Lower lobe of right lung (tissue), 2 donors: Measurements from ENCODE around the gene SARDH. TPM values are rescaled to one million over a fixed set of nuclear protein-coding genes. Genes with fewer than 3 reads are reported as not detected.
"Not testable (repeated sequence)": the region's sequence is repeated elsewhere in the genome, so short reads cannot be mapped to it uniquely, and the experiment has no call there.

Experiments used
- ATAC-seq, 2 donors: fragments of 200-7000 bp; cut with Tn5 transposase; one replicate each; pipeline ENCODE4 v1.9.1; 2020 to 2022; ENCODE audit warnings: mild to moderate bottlenecking in 2 of 2, moderate library complexity in 2 of 2
- DNase-seq: peaks from one replicate; pipeline ENCODE4 v3.0.0-alpha.2; 2020
- H3K27ac ChIP-seq: fragments of 200-600 bp; one replicate; pipeline ENCODE4 v1.8.0; 2022
- H3K27me3 ChIP-seq: fragments of 200-600 bp; one replicate; pipeline ENCODE4 v1.8.0; 2022; ENCODE audit warnings: low read depth
- H3K36me3 ChIP-seq: fragments of 200-600 bp; one replicate; pipeline ENCODE4 v1.8.0; 2022; ENCODE audit warnings: mild to moderate bottlenecking
- H3K4me1 ChIP-seq: fragments of 200-600 bp; one replicate; pipeline ENCODE4 v1.8.0; 2022
- H3K4me3 ChIP-seq: fragments of 200-600 bp; one replicate; pipeline ENCODE4 v1.8.0; 2022; ENCODE audit warnings: mild to moderate bottlenecking
- H3K9me3 ChIP-seq: fragments of 200-600 bp; one replicate; pipeline ENCODE4 v1.8.0; 2022
- CTCF ChIP-seq: fragments of 200-600 bp; IDR thresholded peaks from one replicate; pipeline ENCODE4 v1.8.0; 2022; ENCODE audit warnings: antibody characterized with exemption, mild to moderate bottlenecking
- intact Hi-C: fragments of 100-400 bp; cut with DNase I; formaldehyde crosslinking; loops from one replicate; pipeline ENCODE4 v1.11.0; 2022
- total RNA-seq: library from RNA; stranded (reverse); fragmentation: NEBNext Ultra II Directional; extraction: Animal tissue kit (Norgen Biotek cat#: 25700); gene quantifications from one replicate; pipeline ENCODE4 v1.2.1, GENCODE V29; 2021
- donor health status: DM: no; HTN: yes; CAD: no; lungs with severe emphysema.

Gene SARDH
- total RNA-seq, 1 donor from 2014 or later = 3.4 TPM

GRCh38 chr9:133768859-133769510 is 30.8 kb upstream of the SARDH start:
- ATAC-seq = peak; percentile 28 to 29
- peak; percentile 39 for DNase-seq
- H3K27ac ChIP-seq = no peak overlapping the region

GRCh38 chr9:133768371-133768858 is 30.3 kb upstream of the SARDH start:
- intact Hi-C loops = no loop called here
- Histone ChIP-seq H3K4me1 (no peaks in the 10 kb centered on the region), H3K27me3 (no peaks in the 10 kb centered on the region), H3K36me3 (peaks cover 43% of the 10 kb centered on the region), H3K27ac (no peak overlapping the region), H3K4me3 (no peak overlapping the region), H3K9me3 (peaks cover 11% of the 10 kb centered on the region)
- ATAC-seq (no peak), DNase-seq (peak; percentile 42)
- TF ChIP-seq CTCF = no peak

More at GRCh38 chr9:133768859-133769510, 30.8 kb upstream of the SARDH start:
- Histone ChIP-seq H3K36me3 (peaks cover 44% of the 10 kb centered on the region), H3K4me3 (no peak overlapping the region), H3K4me1 (no peaks in the 10 kb centered on the region), H3K27me3 (no peaks in the 10 kb centered on the region), H3K9me3 (peaks cover 11% of the 10 kb centered on the region)
- no peak for TF ChIP-seq CTCF
- intact Hi-C loops = no loop called here

- H3K4me3 ChIP-seq = no peak overlapping the region
- TF ChIP-seq CTCF = no peak
- no peak for ATAC-seq
- H3K27ac ChIP-seq = no peak overlapping the region
- H3K9me3 ChIP-seq = peaks cover 11% of the 10 kb centered on the region
- peaks cover 51% of the 10 kb centered on the region for H3K36me3 ChIP-seq
- H3K4me1 ChIP-seq = no peaks in the 10 kb centered on the region
- intact Hi-C loops = no loop called here
- peak; percentile 21 for DNase-seq
- H3K27me3 ChIP-seq = no peaks in the 10 kb centered on the region
These were observed 29.5 kb upstream of the SARDH start for GRCh38 chr9:133767625-133768024.

- no peak overlapping the region for H3K27ac ChIP-seq
- no peak for ATAC-seq
- no peaks in the 10 kb centered on the region for H3K27me3 ChIP-seq
- H3K4me1 ChIP-seq = no peaks in the 10 kb centered on the region
- DNase-seq = no peak
- TF ChIP-seq CTCF = no peak
- H3K36me3 ChIP-seq = peaks cover 48% of the 10 kb centered on the region
- H3K4me3 ChIP-seq = no peak overlapping the region
- peaks cover 11% of the 10 kb centered on the region for H3K9me3 ChIP-seq
- intact Hi-C loops = no loop called here
These were observed 28.9 kb upstream of the SARDH start for GRCh38 chr9:133767008-133767407.

- ATAC-seq, intact Hi-C loops, H3K27me3 ChIP-seq, DNase-seq, H3K4me3 ChIP-seq, H3K27ac ChIP-seq, H3K4me1 ChIP-seq: not testable (repeated sequence)
- H3K36me3 ChIP-seq = peaks cover 41% of the 10 kb centered on the region
- peaks cover 11% of the 10 kb centered on the region for H3K9me3 ChIP-seq
These were observed 28.1 kb upstream of the SARDH start for GRCh38 chr9:133766234-133766633.
